Endothelial cell of umbilical vein (primary cell): ENCODE measurements around the gene IL1RL1.

ENCODE experiments used
- CTCF ChIP-seq, 2 donors: IDR thresholded peaks; 1 replicate in 1 of 2; 2 replicates in 1 of 2; pipeline ENCODE4 v1.5.1; 2011; ENCODE audit warnings: low read length in 2 of 2, mild to moderate bottlenecking in 2 of 2, moderate library complexity in 2 of 2, control low read depth in 1 of 2, inconsistent platforms in 1 of 2, low read depth in 1 of 2; ENCODE audit not compliant: insufficient read depth in 1 of 2; ENCODE audit errors: extremely low read depth in 1 of 2
- EZH2 ChIP-seq: IDR thresholded peaks from 2 replicates; pipeline ENCODE4 v1.6.1; 2012; ENCODE audit warnings: borderline replicate concordance, low read depth, mild to moderate bottlenecking, moderate library complexity, low read length, inconsistent platforms; ENCODE audit not compliant: severe bottlenecking
- FOS ChIP-seq: IDR thresholded peaks from 2 replicates; pipeline ENCODE4 v1.6.1; 2011; ENCODE audit warnings: mild to moderate bottlenecking, low read length, moderate library complexity, borderline replicate concordance; ENCODE audit not compliant: insufficient read depth
- JUN ChIP-seq: IDR thresholded peaks from 2 replicates; pipeline ENCODE4 v1.6.1; 2011; ENCODE audit warnings: borderline replicate concordance, low read depth; ENCODE audit not compliant: insufficient read length, insufficient read depth
- MAX ChIP-seq: IDR thresholded peaks from 2 replicates; pipeline ENCODE4 v1.6.1; 2011; ENCODE audit not compliant: insufficient read depth, insufficient read length
- MYC ChIP-seq: IDR thresholded peaks from one replicate; pipeline ENCODE4 v1.6.1; 2011; ENCODE audit warnings: mild to moderate bottlenecking, low read depth, low read length
- POLR2A ChIP-seq: IDR thresholded peaks from 2 replicates; pipeline ENCODE4 v1.6.1; 2012; ENCODE audit warnings: low read depth, mild to moderate bottlenecking, control low read depth, low read length
- POLR2AphosphoS5 ChIP-seq: IDR thresholded peaks from 2 replicates; pipeline ENCODE4 v1.6.1; 2012; ENCODE audit warnings: low read depth, mild to moderate bottlenecking, control low read depth, low read length, moderate library complexity; ENCODE audit not compliant: insufficient read depth

GRCh38 chr2:102269200-102269524, 42.2 kb upstream of the IL1RL1 start:
- TF ChIP-seq CTCF (IDR thresholded peaks at IDR 0.05; ENCODE audit: extremely low read depth in 1 of 2, insufficient read depth in 1 of 2, low read depth in 1 of 2, low read length in 2 of 2) (no peak), POLR2A (no peak), EZH2 (no peak), MYC (no peak), JUN (no peak), MAX (no peak), POLR2AphosphoS5 (no peak), FOS (no peak)
